Hepatocyte (in vitro differentiated cells): Measurements from ENCODE around the gene POLR2E.

Source experiments
- EZH2 ChIP-seq: fragments of 200-600 bp; sonication (generic); IDR thresholded peaks from 2 replicates; pipeline ENCODE4 v1.6.1; 2016; ENCODE audit warnings: antibody characterized with exemption, mild to moderate bottlenecking, borderline replicate concordance
- EZH2phosphoT487 ChIP-seq: fragments of 200-600 bp; sonication (generic); IDR thresholded peaks from one replicate; pipeline ENCODE4 v1.6.1; 2018; ENCODE audit warnings: antibody characterized with exemption, mild to moderate bottlenecking, low read depth, moderate library complexity; ENCODE audit not compliant: unreplicated experiment, severe bottlenecking
- TF ChIP-seq, protein P1 (sequence below): fragments of 200-600 bp; sonication (generic); IDR thresholded peaks from 2 replicates; pipeline ENCODE4 v1.5.1; 2016; ENCODE audit warnings: antibody characterized with exemption, mild to moderate bottlenecking; ENCODE audit not compliant: poor library complexity

DNA sequence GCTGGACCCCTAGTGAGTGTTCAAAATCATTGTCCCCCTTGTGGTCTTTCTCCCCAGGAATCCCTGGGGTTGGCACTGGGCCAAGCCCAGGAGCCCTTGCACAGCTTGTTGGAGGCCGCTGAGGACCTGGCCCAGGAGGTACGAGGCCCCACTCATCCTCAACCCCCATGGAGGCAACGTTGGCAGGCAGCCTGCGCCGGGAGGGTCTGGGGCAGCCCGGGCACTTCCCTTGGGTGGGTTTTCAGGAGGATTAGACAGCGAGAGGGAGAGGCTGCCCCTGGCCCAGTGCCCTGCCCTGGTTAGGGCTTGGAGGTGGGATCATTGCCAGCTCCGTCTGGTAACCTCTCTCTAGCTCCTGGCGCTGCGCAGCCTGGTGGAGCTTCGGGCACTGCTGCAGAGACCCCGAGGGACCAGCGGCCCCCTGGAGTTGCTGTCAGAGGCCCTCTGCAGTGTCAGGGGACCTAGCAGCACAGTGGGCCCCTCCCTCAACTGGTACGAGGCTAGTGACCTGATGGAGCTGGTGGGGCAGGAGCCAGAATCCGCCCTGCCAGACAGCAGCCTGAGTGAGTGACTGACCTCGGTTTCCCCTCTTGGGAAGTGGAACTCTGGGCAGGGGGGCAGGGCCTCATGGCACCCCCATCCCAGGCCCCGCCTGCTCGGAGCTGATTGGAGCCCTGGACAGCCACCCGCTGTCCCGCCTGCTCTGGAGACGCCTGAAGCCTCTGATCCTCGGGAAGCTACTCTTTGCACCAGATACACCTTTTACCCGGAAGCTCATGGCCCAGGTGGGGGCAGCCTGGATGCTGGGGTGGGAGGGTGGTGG is 52.3 kb downstream of the POLR2E start:
- TF ChIP-seq, protein P1, sequence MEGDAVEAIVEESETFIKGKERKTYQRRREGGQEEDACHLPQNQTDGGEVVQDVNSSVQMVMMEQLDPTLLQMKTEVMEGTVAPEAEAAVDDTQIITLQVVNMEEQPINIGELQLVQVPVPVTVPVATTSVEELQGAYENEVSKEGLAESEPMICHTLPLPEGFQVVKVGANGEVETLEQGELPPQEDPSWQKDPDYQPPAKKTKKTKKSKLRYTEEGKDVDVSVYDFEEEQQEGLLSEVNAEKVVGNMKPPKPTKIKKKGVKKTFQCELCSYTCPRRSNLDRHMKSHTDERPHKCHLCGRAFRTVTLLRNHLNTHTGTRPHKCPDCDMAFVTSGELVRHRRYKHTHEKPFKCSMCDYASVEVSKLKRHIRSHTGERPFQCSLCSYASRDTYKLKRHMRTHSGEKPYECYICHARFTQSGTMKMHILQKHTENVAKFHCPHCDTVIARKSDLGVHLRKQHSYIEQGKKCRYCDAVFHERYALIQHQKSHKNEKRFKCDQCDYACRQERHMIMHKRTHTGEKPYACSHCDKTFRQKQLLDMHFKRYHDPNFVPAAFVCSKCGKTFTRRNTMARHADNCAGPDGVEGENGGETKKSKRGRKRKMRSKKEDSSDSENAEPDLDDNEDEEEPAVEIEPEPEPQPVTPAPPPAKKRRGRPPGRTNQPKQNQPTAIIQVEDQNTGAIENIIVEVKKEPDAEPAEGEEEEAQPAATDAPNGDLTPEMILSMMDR, result no peak
- TF ChIP-seq EZH2phosphoT487 (no peak), EZH2 (no peak)
